GM21619 (cell line): ENCODE results near the gene KRTAP9-3.
"Not testable (repeated sequence)": the region's sequence is repeated elsewhere in the genome, so short reads cannot be mapped to it uniquely, and the experiment has no call there.

Experiments used
- ATAC-seq: cut with Tn5 transposase; IDR thresholded peaks from one replicate; pipeline ENCODE4 v1.9.1; 2021; ENCODE audit not compliant: unreplicated experiment

The KRTAP9-3 gene

DNA sequence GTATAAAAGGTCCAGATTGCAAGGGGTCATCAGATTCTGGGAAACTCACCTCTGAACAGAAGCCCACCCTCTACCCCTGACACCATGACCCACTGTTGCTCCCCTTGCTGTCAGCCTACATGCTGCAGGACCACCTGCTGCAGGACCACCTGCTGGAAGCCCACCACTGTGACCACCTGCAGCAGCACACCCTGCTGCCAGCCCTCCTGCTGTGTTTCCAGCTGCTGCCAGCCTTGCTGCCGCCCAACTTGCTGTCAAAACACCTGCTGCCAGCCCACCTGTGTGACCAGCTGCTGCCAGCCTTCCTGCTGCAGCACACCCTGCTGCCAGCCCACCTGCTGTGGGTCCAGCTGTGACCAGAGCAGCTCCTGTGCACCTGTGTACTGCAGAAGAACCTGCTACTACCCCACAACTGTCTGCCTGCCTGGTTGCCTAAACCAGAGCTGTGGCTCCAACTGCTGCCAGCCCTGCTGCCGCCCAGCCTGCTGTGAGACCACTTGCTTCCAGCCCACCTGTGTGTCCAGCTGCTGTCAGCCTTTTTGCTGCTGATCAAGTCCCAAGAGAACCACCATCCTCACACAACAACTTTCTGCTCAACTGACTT, 17.5 kb downstream of the KRTAP9-3 start, which contains the start of gene KRTAP9-4:
TSS of gene KRTAP9-4 (plus strand) at position 51 of the 604 bp plus-strand sequence. CDS start at position 85, 34 bp downstream.
- ATAC-seq = not testable (repeated sequence)

- no peak for ATAC-seq
These were observed 19.0 kb downstream of the KRTAP9-3 start for GRCh38 chr17:41251261-41251660.

DNA sequence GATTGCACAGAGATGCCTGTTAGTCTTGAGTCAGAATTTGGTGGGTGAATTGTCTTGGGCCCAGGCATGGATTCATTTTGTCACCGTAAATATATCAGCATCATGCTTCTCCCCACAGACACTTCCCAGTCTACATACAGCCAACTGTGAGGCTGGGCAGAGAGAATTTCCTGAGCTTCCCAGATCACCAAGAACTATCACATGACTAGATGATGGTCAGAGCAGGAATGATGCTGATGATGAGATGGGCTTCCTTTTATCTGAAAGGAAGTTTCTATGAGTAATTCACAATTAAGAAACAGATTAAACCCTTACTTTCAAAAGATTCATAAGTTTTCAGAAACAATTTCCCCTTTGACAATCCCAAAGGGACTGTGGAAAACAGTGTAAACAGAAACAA, 22.6 kb downstream of the KRTAP9-3 start:
- no peak for ATAC-seq

DNA sequence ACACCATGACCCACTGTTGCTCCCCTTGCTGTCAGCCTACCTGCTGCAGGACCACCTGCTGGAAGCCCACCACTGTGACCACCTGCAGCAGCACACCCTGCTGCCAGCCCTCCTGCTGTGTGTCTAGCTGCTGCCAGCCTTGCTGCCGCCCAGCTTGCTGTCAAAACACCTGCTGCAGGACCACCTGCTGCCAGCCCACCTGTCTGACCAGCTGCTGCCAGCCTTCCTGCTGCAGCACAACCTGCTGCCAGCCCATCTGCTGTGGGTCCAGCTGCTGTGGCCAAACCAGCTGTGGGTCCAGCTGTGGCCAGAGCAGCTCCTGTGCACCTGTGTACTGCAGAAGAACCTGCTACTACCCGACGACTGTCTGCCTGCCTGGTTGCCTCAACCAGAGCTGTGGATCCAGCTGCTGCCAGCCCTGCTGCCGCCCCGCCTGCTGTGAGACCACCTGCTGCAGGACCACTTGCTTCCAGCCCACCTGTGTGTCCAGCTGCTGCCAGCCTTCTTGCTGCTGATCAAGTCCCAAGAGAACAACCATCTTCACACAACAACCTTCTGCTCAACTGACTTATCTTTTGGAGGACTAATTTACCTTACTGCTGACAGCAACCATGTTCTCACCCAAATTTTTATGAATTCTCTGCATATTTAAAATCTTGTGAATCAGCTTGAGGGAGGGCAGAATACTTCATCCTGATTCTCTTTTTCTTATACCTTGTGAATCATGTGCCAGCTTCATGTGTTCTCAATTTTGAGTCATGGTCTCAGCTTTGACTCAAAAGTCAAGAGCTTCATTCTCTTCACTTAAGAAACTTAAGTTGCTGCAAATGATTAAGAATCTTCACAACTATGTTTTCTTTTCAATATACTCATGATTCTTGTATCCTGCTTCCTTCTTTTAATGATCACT, 23.4 kb downstream of the KRTAP9-3 start, which contains the start of gene KRTAP9-9:
TSS of gene KRTAP9-9 (plus strand) at position 4 of the 910 bp plus-strand sequence.
- not testable (repeated sequence) for ATAC-seq

DNA sequence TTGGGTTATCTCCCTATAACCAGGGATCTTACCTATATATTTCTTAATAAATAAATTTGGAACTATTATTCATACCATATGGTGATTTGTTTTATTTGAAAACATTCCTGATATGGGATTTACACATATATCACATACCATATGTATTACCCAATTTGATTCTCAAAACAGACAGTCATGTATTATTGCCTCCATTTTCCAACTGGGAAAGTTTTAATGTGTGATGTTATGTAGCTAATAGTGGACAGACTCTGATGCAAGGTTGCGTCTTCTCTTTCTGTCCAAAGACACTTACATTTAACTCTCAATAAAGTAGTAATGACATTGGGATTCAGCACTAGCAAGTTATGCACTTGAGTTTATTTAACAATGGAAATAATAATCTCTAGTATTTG, 24.0 kb downstream of the KRTAP9-3 start:
- no peak for ATAC-seq

- ATAC-seq = no peak
These were observed 26.2 kb downstream of the KRTAP9-3 start for GRCh38 chr17:41258406-41258805.

DNA sequence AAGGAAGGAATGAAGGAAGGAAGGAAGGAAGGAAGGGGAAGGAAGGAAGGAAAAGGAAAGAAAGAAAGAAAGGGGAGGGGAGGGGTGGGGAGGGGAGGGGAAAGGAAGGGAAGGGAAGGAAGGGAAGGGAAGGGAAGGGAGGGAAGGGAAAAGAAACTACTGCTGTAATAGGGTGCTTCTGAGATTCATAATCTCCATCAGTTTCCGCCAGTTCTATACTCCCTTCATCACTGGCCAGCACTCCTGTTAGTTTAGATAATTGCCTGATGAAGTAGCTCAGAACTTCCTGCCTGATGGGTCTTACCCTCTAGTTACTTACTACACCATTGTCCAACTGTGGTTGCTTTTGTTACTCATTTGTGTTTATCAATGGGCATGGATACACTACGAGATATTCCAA, 31.0 kb downstream of the KRTAP9-3 start:
- ATAC-seq = no peak

GRCh38 chr17:41264599-41264998, 32.4 kb downstream of the KRTAP9-3 start:
- ATAC-seq = no peak

GRCh38 chr17:41265078-41265477, 32.8 kb downstream of the KRTAP9-3 start, which contains the start of gene KRTAP9-6:
Gene KRTAP9-6 (plus strand): TSS chr17:41265378. CDS start chr17:41265378, 0 bp downstream.
- ATAC-seq = no peak

DNA sequence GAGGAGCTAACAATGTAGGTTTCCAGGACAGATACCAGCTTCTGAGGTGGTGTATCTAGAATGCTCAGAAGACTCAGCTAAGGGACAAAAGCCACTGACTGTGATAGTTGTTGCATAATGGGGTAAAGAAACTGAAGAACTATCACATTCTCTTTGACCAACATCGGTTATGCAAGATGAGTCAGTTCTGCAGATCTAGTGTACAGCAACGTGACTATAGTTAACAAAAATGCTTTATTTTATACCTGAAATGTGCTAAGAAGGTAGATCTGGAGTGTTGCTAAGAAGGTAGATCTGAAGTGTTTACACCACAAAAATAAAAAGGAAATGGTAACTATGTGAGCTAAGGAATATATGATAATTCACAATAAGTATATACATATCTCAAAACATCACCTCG, 35.5 kb downstream of the KRTAP9-3 start:
- no peak for ATAC-seq

- not testable (repeated sequence) for ATAC-seq
These were observed 39.1 kb downstream of the KRTAP9-3 start for GRCh38 chr17:41271323-41271722.

- no peak for ATAC-seq
These were observed 39.6 kb downstream of the KRTAP9-3 start for GRCh38 chr17:41271858-41272257.

DNA sequence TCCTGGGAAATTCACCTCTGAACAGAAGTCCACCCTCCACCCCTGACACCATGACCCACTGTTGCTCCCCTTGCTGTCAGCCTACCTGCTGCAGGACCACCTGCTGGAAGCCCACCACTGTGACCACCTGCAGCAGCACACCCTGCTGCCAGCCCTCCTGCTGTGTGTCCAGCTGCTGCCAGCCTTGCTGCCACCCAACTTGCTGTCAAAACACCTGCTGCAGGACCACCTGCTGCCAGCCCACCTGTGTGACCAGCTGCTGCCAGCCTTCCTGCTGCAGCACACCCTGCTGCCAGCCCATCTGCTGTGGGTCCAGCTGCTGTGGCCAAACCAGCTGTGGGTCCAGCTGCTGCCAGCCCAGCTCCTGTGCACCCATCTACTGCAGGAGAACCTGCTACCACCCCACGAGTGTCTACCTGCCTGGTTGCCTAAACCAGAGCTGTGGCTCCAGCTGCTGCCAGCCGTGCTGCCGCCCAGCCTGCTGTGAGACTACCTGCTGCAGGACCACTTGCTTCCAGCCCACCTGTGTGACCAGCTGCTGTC, 43.5 kb downstream of the KRTAP9-3 start, which contains the start of gene KRTAP9-7:
TSS of gene KRTAP9-7 (plus strand) at position 51 of the 543 bp plus-strand sequence. CDS start at position 51, 0 bp downstream.
- ATAC-seq = not testable (repeated sequence)

DNA sequence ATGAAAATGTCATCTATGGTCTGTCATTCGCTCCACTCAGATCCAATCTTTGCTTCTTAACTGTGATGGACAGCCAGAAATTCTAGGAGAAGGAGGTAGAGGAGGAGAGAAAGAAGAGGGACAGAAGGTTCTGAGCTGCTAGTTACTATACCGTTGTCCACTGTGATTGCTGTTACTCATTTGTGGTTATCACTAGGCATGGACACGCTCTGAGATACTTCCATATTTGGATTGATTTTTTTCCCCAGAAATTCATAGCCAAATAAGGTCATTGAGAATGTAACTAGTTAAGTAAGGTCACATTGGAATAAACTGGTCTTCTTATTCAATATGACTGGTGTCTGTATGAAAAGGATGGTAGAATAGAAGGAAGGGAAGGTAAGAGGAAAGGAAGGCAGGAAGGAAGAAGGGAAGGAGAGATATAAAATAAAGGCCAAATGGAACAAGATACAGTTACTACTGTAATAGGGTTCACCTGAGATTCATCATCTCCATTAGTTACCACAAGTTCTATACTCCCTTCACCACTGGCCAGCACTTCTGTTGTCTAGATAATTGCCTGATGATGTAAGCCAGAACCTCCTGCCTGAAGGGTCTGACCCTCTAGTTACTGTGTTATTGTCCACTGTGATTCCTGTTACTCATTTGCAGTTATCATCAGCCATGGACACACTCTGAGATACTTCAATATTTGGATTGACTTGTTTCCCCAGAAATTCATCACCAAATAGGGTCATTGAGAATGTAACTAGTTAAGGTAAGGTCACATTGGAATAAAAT, 46.1 kb downstream of the KRTAP9-3 start:
- no peak for ATAC-seq
